ENCODE data around the gene CAP2. TPM values are rescaled to one million over a fixed set of nuclear protein-coding genes. Genes with fewer than 3 reads are reported as not detected.

The CAP2 gene, protein sequence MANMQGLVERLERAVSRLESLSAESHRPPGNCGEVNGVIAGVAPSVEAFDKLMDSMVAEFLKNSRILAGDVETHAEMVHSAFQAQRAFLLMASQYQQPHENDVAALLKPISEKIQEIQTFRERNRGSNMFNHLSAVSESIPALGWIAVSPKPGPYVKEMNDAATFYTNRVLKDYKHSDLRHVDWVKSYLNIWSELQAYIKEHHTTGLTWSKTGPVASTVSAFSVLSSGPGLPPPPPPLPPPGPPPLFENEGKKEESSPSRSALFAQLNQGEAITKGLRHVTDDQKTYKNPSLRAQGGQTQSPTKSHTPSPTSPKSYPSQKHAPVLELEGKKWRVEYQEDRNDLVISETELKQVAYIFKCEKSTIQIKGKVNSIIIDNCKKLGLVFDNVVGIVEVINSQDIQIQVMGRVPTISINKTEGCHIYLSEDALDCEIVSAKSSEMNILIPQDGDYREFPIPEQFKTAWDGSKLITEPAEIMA
- 1 to 10 TPM in 6 of 7 donors, under 1 TPM in 1; 0.68 to 2.6 (median 1.6) TPM for total RNA-seq
- polyA plus RNA-seq, result 1 to 10 TPM; 1.8 to 2.8 (median 2.3) TPM
- long read RNA-seq, donor 1, partial matches to known transcripts, result 0 of 1 reads
- long read RNA-seq, donor 1, other reads (novel, unspliced or antisense), result 0 of 1 reads
- long read RNA-seq, donor 2, partial matches to known transcripts, result 0 of 3 reads
- long read RNA-seq, donor 2, other reads (novel, unspliced or antisense), result 0 of 3 reads

GRCh38 chr6:17392978-17393891 is at the start of gene CAP2:
CAP2 (plus strand) TSS chr6:17393595; CDS start chr6:17421556, 27,961 bp downstream.
- Histone ChIP-seq H3K9me3 (no peaks in the 10 kb centered on the region), H3K36me3 (no peaks in the 10 kb centered on the region), H3K4me1 (peaks cover 0 to 18% (median 8%) of the 10 kb centered on the region in 6 donors), H3K27me3 (replicated peaks in 1 of 7) (peaks cover 2 to 60% (median 24%) of the 10 kb centered on the region in 7 donors), H3K27ac (peak within 1 kb of the TSS in 2 of 8 donors; percentile 18 to 42), H3K4me3 (peak within 1 kb of the TSS in 7 of 8 donors; percentile 17 to 67 (median 41))
- DNase-seq, result no peak
- 6 to 22% (median 9%) methylated on average over 27 to 42 of the region's 42 CpGs for WGBS, 5 donors
- TF ChIP-seq POLR2AphosphoS5 (IDR thresholded peaks at IDR 0.05) (no peak), POLR2A (IDR thresholded peaks at IDR 0.05) (no peak)
- TF ChIP-seq, protein P1, sequence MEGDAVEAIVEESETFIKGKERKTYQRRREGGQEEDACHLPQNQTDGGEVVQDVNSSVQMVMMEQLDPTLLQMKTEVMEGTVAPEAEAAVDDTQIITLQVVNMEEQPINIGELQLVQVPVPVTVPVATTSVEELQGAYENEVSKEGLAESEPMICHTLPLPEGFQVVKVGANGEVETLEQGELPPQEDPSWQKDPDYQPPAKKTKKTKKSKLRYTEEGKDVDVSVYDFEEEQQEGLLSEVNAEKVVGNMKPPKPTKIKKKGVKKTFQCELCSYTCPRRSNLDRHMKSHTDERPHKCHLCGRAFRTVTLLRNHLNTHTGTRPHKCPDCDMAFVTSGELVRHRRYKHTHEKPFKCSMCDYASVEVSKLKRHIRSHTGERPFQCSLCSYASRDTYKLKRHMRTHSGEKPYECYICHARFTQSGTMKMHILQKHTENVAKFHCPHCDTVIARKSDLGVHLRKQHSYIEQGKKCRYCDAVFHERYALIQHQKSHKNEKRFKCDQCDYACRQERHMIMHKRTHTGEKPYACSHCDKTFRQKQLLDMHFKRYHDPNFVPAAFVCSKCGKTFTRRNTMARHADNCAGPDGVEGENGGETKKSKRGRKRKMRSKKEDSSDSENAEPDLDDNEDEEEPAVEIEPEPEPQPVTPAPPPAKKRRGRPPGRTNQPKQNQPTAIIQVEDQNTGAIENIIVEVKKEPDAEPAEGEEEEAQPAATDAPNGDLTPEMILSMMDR (IDR thresholded peaks at IDR 0.05 in 8 of 11, conservative IDR thresholded peaks at IDR 0.05 in 3 of 11), result no peak
- intact Hi-C loops (cut with DNase I; ENCODE audit: low total_unique reads), result no loop called here

GRCh38 chr6:17347012-17347411 is 46.4 kb upstream of the CAP2 start:
- intact Hi-C loops (cut with DNase I; ENCODE audit: low total_unique reads), result no loop called here
- TF ChIP-seq POLR2A (IDR thresholded peaks at IDR 0.05) (no peak), POLR2AphosphoS5 (IDR thresholded peaks at IDR 0.05) (no peak)
- TF ChIP-seq, protein P1 (IDR thresholded peaks at IDR 0.05 in 8 of 11, conservative IDR thresholded peaks at IDR 0.05 in 3 of 11), result no peak
- H3K4me1 ChIP-seq, result no peaks in the 10 kb centered on the region
- no peak overlapping the region for H3K27ac ChIP-seq
- DNase-seq, result no peak
- no peaks in the 10 kb centered on the region for H3K36me3 ChIP-seq
- H3K9me3 ChIP-seq, result no peaks in the 10 kb centered on the region
- no peak overlapping the region for H3K4me3 ChIP-seq
- no peaks in the 10 kb centered on the region for H3K27me3 ChIP-seq (replicated peaks in 1 of 7)
- WGBS, 5 donors, result 30 to 67% (median 56%) methylated on average over 2 of the region's 2 CpGs

- TF ChIP-seq POLR2AphosphoS5 (IDR thresholded peaks at IDR 0.05), result no peak
- TF ChIP-seq POLR2A (IDR thresholded peaks at IDR 0.05), result no peak
- TF ChIP-seq, protein P1 (IDR thresholded peaks at IDR 0.05 in 8 of 11, conservative IDR thresholded peaks at IDR 0.05 in 3 of 11), result no peak
- intact Hi-C loops (cut with DNase I; ENCODE audit: low total_unique reads), result no loop called here
- Histone ChIP-seq H3K4me3 (no peak overlapping the region), H3K27ac (no peak overlapping the region), H3K27me3 (replicated peaks in 1 of 7) (no peaks in the 10 kb centered on the region), H3K36me3 (no peaks in the 10 kb centered on the region), H3K4me1 (no peaks in the 10 kb centered on the region), H3K9me3 (no peaks in the 10 kb centered on the region)
- WGBS, 5 donors, result 84 to 94% (median 90%) methylated on average over 2 of the region's 2 CpGs
- DNase-seq, result no peak
Observed at GRCh38 chr6:17349427-17349826, 44.0 kb upstream of the CAP2 start.
